GM12865 (cell line): Measurements from ENCODE around the gene SLC6A3.

Experiments
- DNase-seq: peaks from one replicate; pipeline ENCODE4 v3.0.0; 2010; ENCODE audit warnings: low read depth
- H3K4me3 ChIP-seq: 2 replicates; pipeline ENCODE4 v1.5.1; 2011; ENCODE audit warnings: mild to moderate bottlenecking, low read depth, low read length, control low read depth
- TF ChIP-seq, protein P1 (sequence below): IDR thresholded peaks from 2 replicates; pipeline ENCODE4 v1.5.1; 2011; ENCODE audit warnings: low read length, control low read depth, low read depth, inconsistent platforms; ENCODE audit not compliant: insufficient read depth; ENCODE audit errors: missing control alignments

SLC6A3 gene

DNA sequence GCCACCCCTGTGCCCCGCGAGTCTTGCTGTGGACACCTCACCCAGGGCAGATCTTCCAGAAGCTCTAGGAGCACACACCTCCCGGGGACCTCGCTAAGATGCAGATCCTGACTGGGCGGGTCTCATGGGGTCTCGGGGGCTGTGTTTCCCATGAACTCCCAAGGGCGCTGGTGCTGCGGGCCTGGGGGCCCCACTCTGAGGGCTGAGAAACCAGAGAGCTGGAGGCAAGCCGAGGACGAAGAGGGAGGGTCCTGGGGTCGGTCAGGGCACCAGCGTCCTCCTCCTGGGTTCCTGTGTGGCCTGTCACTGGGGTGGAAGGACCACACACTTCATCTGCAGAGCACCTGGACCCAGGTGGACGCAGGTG, 30.2 kb downstream of the SLC6A3 start:
- DNase-seq: no peak
- TF ChIP-seq, protein P1, sequence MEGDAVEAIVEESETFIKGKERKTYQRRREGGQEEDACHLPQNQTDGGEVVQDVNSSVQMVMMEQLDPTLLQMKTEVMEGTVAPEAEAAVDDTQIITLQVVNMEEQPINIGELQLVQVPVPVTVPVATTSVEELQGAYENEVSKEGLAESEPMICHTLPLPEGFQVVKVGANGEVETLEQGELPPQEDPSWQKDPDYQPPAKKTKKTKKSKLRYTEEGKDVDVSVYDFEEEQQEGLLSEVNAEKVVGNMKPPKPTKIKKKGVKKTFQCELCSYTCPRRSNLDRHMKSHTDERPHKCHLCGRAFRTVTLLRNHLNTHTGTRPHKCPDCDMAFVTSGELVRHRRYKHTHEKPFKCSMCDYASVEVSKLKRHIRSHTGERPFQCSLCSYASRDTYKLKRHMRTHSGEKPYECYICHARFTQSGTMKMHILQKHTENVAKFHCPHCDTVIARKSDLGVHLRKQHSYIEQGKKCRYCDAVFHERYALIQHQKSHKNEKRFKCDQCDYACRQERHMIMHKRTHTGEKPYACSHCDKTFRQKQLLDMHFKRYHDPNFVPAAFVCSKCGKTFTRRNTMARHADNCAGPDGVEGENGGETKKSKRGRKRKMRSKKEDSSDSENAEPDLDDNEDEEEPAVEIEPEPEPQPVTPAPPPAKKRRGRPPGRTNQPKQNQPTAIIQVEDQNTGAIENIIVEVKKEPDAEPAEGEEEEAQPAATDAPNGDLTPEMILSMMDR: no peak
- H3K4me3 ChIP-seq: no peak overlapping the region

DNA sequence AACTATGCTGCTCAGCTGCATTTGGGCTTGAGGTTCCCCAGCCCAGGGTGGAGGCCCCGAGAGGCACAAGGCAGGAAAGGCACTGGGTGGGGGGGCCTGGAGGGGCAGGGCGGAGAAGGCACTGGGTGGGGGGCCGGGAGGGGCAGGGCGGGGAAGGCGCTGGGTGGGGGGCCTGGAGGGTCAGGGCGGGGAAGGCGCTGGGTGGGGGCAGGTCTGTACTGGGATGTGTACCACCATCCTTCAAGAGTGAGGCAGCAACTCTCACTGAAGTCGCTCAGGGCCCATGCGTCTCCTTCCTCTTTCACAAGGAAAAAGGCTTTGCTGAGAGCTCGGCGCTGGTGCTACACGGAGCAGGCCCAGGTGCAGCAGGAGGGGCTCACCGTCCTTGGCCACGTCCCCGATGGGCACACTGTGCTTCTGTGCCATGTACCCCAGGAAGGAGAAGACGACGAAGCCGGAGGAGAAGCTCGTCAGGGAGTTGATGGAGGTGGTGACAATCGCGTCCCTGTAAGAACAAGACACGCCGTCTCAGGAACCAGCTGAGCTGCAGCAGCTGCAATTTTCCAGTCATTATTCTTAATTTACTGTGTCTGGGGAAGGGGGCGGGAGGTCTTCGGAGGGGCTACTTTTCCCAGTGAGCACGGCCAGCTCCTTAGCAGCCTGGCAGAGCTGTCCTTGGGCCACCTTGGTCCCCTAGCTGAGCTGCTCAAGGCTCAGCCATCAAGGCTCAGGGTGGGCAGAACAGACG, 30.8 kb downstream of the SLC6A3 start:
- DNase-seq: peak; percentile 34
- TF ChIP-seq, protein P1: no peak
- H3K4me3 ChIP-seq: no peak overlapping the region

DNA sequence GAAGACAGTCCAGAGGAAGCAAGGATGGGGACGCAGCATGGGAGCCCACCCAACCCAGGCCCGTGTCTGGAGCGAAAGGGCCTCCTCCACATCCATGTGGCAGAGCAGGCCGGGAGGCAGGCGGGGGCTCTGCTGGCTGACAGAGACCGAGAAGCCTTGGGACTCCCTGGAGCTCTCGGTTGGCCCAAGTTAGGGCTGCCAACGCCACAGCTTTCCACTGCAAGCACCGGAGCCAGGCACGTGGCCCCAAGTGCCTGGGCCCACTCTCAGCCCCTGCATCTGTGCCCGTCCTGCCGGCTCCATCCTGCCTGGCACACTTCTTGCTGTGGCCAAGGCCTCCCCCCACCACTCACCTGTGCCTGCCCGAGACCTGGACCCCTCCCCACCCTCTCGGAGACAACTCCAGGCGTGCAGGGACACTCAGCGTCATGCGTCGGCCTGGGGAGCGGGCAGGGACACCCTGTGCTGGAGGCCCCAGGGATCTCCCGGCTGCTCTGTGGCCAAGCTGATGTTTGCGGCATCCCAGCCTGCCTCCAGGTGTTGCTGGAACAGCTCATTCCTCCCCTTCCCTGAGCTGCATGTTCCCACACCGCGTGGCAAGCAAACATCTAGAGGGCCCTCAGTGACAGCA, 31.5 kb downstream of the SLC6A3 start:
- no peak for DNase-seq
- TF ChIP-seq, protein P1: no peak
- H3K4me3 ChIP-seq: no peak overlapping the region

DNA sequence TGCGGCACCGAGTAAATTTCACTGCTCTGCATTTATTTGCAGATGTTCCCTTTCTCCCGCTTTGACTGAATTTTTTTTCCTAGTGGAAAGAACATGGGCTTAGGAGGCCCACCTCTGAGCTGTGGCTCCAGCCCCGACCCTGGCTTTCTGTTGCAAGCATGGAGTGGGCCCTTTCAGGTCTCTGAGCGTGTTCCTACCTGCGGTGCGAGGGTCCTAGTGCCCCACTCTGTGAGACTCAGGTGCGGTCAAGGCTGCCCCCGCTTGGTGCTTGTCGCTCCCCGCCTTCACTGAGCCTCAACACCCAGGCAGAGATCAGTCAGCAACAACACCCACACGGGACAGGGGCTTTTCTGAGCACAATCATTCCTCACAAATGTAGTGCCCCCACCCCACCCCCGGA, 32.0 kb downstream of the SLC6A3 start:
- DNase-seq: no peak
- no peak overlapping the region for H3K4me3 ChIP-seq
- TF ChIP-seq, protein P1: no peak

DNA sequence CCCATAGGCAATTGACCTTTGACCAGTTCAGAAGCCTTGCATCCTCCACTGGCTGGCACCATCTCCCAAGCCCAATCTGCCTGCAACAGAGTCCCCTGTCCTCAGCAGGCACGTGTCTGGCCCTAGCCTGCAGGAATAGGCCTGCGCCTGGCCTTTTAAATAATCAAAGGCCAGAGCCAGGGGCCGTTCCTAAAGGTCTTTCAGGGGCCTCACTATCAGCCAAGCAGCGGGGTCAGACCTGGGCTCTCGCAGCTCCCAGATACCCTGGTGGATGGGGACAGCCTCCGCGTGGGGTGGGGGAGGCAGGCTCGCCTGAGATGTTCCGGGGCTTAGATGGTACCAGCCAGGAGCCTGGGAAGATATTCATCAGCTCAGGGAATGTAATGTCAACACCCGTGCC, 32.6 kb downstream of the SLC6A3 start:
- TF ChIP-seq, protein P1: no peak
- no peak overlapping the region for H3K4me3 ChIP-seq
- DNase-seq: no peak

DNA sequence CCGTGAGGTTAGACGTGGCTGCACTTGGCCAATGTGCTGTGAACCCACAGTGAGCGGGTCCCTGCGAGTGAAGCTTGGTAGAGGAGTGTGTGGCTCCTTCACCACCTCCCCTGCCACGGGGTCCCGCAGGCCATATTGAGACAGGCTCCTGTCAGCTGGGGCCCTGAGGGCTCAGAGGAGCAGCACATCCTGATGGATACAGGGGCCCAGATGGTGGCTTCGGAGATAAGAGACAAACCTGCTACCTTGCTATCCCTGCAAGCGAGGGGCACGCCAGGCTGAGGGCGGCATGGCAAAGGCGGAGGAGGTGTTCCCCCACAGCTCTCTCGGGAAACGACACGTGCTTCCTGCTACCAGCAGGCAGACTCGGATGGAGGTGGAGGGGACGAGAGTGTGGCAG, 33.1 kb downstream of the SLC6A3 start:
- no peak overlapping the region for H3K4me3 ChIP-seq
- no peak for DNase-seq
- TF ChIP-seq, protein P1: no peak
